MG63 (cell line): ENCODE data around the gene RBMS1. TPM values are rescaled to one million over a fixed set of nuclear protein-coding genes. Genes with fewer than 3 reads are reported as not detected.

Source experiments
- DNase-seq: peaks from one replicate; pipeline ENCODE4 v3.0.0-alpha.2; 2020
- H3K27me3 ChIP-seq: fragments of 250-450 bp; sonication (Bioruptor Pico); 2 replicates; pipeline ENCODE4 v1.5.1; 2020; ENCODE audit warnings: mild to moderate bottlenecking, moderate library complexity
- H3K36me3 ChIP-seq: fragments of 250-450 bp; sonication (Bioruptor Pico); 2 replicates; pipeline ENCODE4 v1.5.1; 2020; ENCODE audit warnings: mild to moderate bottlenecking, moderate library complexity
- H3K4me3 ChIP-seq: fragments of 250-450 bp; sonication (Bioruptor Pico); 2 replicates; pipeline ENCODE4 v1.5.1; 2020; ENCODE audit warnings: mild to moderate bottlenecking, moderate library complexity
- H3K9me3 ChIP-seq: fragments of 250-450 bp; sonication (Bioruptor Pico); 2 replicates; pipeline ENCODE4 v1.5.1; 2020; ENCODE audit warnings: mild to moderate bottlenecking, moderate library complexity
- total RNA-seq: library from RNA; depleted of rRNA; stranded (reverse); fragments of >200 nt; shearing (Covaris generic); gene quantifications from 2 replicates; pipeline ENCODE4 v1.2.3, GENCODE V29; 2014; ENCODE audit warnings: low replicate concordance

Gene RBMS1
- total RNA-seq, 1 experiment from 2014 or later, result 38.7 TPM

DNA sequence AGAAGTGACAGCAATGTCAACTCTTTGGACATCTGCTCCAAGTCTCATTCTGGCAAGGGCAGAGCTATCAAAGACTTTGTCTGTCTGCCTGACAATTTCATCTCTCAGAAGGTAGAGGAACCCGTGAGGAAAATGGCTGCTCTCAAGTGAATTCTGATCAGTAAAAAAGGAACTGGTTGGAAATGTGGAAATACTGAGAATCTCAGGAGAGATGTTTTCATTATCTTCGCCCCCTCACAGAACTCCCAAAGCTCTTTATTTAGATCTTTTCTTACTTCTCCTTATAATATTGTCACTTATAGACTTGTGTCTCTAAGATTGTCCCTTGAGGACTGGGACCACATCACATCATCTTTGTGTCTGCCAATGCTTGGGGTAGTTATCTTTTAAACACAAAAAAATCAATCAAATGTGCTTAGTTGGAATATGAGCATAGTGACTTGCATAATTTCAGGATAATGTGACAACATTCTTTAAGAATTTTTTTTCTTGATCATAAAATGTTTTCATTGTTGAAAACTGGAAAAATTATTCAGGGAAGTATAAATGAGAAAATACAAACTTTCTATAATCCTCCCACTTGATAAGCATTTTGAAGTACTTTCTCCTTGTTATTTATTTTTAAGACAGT lies 225.3 kb downstream of the RBMS1 start:
- DNase-seq, result no peak
- H3K36me3 ChIP-seq, result peaks cover 35% of the 10 kb centered on the region
- no peaks in the 10 kb centered on the region for H3K27me3 ChIP-seq
- no peak overlapping the region for H3K4me3 ChIP-seq
- no peaks in the 10 kb centered on the region for H3K9me3 ChIP-seq

DNA sequence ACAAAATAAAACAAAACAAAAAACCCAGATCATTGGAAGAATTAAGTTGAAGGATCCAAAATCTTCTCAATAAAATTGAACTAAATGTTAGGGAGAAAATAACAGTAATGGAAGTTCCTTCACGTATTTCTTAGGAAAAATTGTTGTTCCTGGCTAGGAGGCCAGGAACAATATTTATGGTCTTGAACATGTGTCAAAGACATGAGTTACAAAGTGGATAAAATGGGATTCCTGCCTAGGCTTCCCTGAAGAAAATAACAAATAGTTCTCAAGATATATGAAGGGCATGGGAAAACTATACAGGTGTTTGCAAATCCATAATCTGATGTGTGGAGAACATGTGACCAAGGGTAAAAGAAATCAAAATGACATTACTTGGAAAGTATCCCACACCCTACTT lies 225.9 kb downstream of the RBMS1 start:
- no peaks in the 10 kb centered on the region for H3K27me3 ChIP-seq
- no peaks in the 10 kb centered on the region for H3K9me3 ChIP-seq
- H3K4me3 ChIP-seq, result no peak overlapping the region
- peaks cover 29% of the 10 kb centered on the region for H3K36me3 ChIP-seq
- no peak for DNase-seq

DNA sequence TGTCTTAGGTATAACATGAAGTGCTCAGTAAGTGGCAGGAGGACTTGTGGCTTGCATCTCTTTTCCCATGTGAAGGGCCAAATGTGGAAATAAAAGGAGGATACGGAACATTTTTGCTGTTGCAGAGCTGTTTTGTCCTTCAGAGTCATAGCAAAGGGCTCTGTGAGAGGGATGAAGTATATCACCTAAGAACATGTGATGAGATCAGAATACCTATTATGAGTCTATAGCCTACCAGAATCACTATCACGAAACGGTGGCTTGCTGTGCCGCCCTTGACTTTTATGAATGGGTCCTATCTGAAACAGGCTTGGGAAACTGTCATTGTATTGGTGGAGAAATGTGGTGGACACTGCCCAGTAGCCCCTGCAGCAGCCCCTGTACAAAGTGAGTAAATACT lies 226.6 kb downstream of the RBMS1 start:
- Histone ChIP-seq H3K9me3 (no peaks in the 10 kb centered on the region), H3K4me3 (no peak overlapping the region), H3K27me3 (no peaks in the 10 kb centered on the region), H3K36me3 (peaks cover 22% of the 10 kb centered on the region)
- DNase-seq, result no peak

- DNase-seq, result no peak
- no peak overlapping the region for H3K4me3 ChIP-seq
- no peaks in the 10 kb centered on the region for H3K27me3 ChIP-seq
- no peaks in the 10 kb centered on the region for H3K9me3 ChIP-seq
- peaks cover 13% of the 10 kb centered on the region for H3K36me3 ChIP-seq
These were observed 227.5 kb downstream of the RBMS1 start for GRCh38 chr2:160266037-160266551.

DNA sequence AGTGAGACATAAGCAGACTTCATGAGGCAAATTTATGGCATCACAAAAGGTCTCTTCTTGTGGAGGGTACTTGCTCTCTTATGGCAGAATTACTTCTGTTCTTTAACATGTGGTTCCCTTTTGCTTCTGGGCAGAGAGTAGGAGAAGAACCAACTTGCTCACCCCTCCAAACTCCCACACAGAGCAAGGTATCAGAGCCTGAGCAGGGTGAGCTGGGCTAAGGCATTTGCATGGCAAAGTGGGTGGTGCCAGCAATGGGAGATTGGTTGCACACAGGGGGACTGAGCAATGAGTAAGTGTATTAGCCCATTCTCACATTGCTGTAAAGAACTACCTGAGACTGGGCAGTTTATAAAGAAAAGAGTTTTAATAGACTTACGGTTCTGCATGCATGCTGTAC lies 229.3 kb downstream of the RBMS1 start:
- DNase-seq, result no peak
- no peak overlapping the region for H3K4me3 ChIP-seq
- H3K9me3 ChIP-seq, result no peaks in the 10 kb centered on the region
- H3K36me3 ChIP-seq, result peaks cover 5% of the 10 kb centered on the region; the same call in 1 of the 2 replicates
- no peaks in the 10 kb centered on the region for H3K27me3 ChIP-seq

- no peaks in the 10 kb centered on the region for H3K27me3 ChIP-seq
- H3K9me3 ChIP-seq, result no peaks in the 10 kb centered on the region
- DNase-seq, result no peak
- no peak overlapping the region for H3K4me3 ChIP-seq
- no peaks in the 10 kb centered on the region for H3K36me3 ChIP-seq
These were observed 231.9 kb downstream of the RBMS1 start for GRCh38 chr2:160261732-160262131.

DNA sequence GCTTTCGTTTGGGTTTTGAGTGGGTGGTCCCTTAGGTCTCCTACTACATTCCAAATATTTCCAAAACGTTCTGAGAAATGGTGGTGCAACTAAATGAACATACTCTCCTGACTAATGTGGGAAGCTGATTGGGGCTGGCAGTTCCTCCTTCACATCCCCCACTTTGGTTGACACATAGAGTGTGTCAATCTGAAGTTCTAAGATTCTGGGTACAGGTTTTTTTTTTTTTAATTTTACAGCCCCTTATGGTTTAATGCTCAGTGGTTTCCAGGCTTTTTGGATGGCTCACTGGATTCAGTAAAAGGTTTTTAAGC lies 235.2 kb downstream of the RBMS1 start:
- Histone ChIP-seq H3K4me3 (no peak overlapping the region), H3K36me3 (no peaks in the 10 kb centered on the region), H3K9me3 (no peaks in the 10 kb centered on the region), H3K27me3 (no peaks in the 10 kb centered on the region)
- DNase-seq, result no peak

- no peaks in the 10 kb centered on the region for H3K27me3 ChIP-seq
- no peaks in the 10 kb centered on the region for H3K36me3 ChIP-seq
- H3K9me3 ChIP-seq, result no peaks in the 10 kb centered on the region
- no peak overlapping the region for H3K4me3 ChIP-seq
- DNase-seq, result no peak
These were observed 235.7 kb downstream of the RBMS1 start for GRCh38 chr2:160257743-160258491.

DNA sequence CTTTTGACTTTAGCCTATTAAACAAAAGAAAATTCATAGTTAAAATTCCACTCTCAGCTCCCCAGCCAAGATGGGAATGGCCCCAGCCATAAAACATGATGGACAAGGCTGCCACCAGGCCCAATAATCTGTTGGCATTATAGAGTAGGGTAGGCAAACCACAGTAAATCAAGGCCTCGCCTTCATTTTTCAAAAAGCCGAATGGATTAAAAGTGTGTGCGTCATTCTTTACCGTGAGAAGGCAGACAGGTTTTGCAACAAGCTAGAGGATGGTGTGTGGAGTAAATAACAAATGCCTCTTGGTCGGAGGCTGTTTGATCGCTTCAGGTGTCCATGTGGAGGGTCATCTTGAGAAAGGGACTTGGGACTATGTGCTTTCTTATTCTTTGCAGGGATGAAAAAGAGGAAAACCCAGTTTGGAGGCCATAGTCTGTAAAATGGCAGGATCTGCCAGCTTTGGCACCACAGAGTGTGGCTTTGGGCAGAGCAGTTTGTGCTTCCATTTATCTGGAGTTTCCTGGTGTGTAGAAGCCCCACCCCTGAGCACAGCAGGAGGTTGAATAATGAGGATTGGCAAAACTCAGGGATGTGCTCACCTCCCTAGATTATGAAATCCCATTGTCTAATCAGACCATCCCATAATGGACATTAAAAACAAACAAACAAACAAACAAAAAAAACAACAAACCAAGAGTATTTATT lies 236.4 kb downstream of the RBMS1 start:
- no peaks in the 10 kb centered on the region for H3K9me3 ChIP-seq
- H3K36me3 ChIP-seq, result no peaks in the 10 kb centered on the region
- H3K27me3 ChIP-seq, result no peaks in the 10 kb centered on the region
- no peak overlapping the region for H3K4me3 ChIP-seq
- DNase-seq, result peak; percentile 59

DNA sequence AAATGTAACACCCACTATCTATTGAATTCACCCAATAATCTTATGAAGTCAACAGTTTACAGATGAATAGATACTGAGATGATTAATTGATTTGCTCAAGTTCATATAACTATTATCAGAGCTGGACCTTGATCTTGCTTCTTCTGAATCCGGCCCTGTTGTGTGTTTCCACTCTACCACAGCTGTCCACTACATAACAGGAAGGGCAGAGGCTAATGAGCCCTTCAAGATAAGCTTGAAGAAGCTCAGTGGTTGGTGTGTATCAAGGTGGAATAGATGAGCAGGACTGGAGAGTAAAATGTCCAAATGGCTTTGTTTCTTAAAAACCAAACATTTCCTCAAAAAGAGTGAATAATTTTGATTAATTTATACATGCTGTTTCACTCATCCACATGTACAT lies 237.1 kb downstream of the RBMS1 start:
- Histone ChIP-seq H3K4me3 (no peak overlapping the region), H3K9me3 (no peaks in the 10 kb centered on the region), H3K36me3 (no peaks in the 10 kb centered on the region), H3K27me3 (no peaks in the 10 kb centered on the region)
- no peak for DNase-seq

GRCh38 chr2:160255408-160255807 lies 238.2 kb downstream of the RBMS1 start:
- Histone ChIP-seq H3K36me3 (no peaks in the 10 kb centered on the region), H3K9me3 (no peaks in the 10 kb centered on the region), H3K27me3 (no peaks in the 10 kb centered on the region), H3K4me3 (no peak overlapping the region)
- no peak for DNase-seq

- Histone ChIP-seq H3K27me3 (no peaks in the 10 kb centered on the region), H3K4me3 (no peak overlapping the region), H3K9me3 (no peaks in the 10 kb centered on the region), H3K36me3 (no peaks in the 10 kb centered on the region)
- DNase-seq, result peak; percentile 59
These were observed 239.3 kb downstream of the RBMS1 start for GRCh38 chr2:160254189-160254762.

- no peaks in the 10 kb centered on the region for H3K9me3 ChIP-seq
- H3K4me3 ChIP-seq, result no peak overlapping the region
- H3K36me3 ChIP-seq, result no peaks in the 10 kb centered on the region
- no peak for DNase-seq
- no peaks in the 10 kb centered on the region for H3K27me3 ChIP-seq
These were observed 240.0 kb downstream of the RBMS1 start for GRCh38 chr2:160253440-160254188.

GRCh38 chr2:160252900-160253299 lies 240.7 kb downstream of the RBMS1 start:
- Histone ChIP-seq H3K4me3 (no peak overlapping the region), H3K27me3 (no peaks in the 10 kb centered on the region), H3K9me3 (no peaks in the 10 kb centered on the region), H3K36me3 (no peaks in the 10 kb centered on the region)
- no peak for DNase-seq

GRCh38 chr2:160252278-160252887 lies 241.2 kb downstream of the RBMS1 start:
- DNase-seq, result no peak
- no peaks in the 10 kb centered on the region for H3K27me3 ChIP-seq
- no peaks in the 10 kb centered on the region for H3K9me3 ChIP-seq
- no peaks in the 10 kb centered on the region for H3K36me3 ChIP-seq
- no peak overlapping the region for H3K4me3 ChIP-seq

GRCh38 chr2:160251569-160251968 lies 242.0 kb downstream of the RBMS1 start:
- Histone ChIP-seq H3K9me3 (no peaks in the 10 kb centered on the region), H3K36me3 (no peaks in the 10 kb centered on the region), H3K4me3 (no peak overlapping the region), H3K27me3 (no peaks in the 10 kb centered on the region)
- peak; percentile 42 for DNase-seq
